Osteoblast (primary cell): Measurements from ENCODE around the gene HTR5A. TPM values are rescaled to one million over a fixed set of nuclear protein-coding genes. Genes with fewer than 3 reads are reported as not detected.

Source experiments
- DNase-seq: peaks from one replicate; pipeline ENCODE4 v3.0.0; 2011; ENCODE audit warnings: low spot score, mixed read lengths; ENCODE audit not compliant: insufficient read length; ENCODE audit errors: missing footprints
- H2AFZ ChIP-seq: 2 replicates; pipeline ENCODE4 v1.6.0; 2011; ENCODE audit warnings: mild to moderate bottlenecking, low read length
- H3K27ac ChIP-seq: 2 replicates; pipeline ENCODE4 v1.5.1; 2011; ENCODE audit warnings: mild to moderate bottlenecking, low read depth, low read length, moderate library complexity
- H3K27me3 ChIP-seq: 2 replicates; pipeline ENCODE4 v1.6.0; 2012; ENCODE audit warnings: mild to moderate bottlenecking, control low read depth, inconsistent platforms, low read length, moderate library complexity; ENCODE audit not compliant: insufficient read depth
- H3K36me3 ChIP-seq: 2 replicates; pipeline ENCODE4 v1.5.1; 2011; ENCODE audit warnings: mild to moderate bottlenecking, low read length, control low read depth, moderate library complexity; ENCODE audit not compliant: insufficient read depth
- H3K4me1 ChIP-seq: 2 replicates; pipeline ENCODE4 v1.5.1; 2011; ENCODE audit warnings: mild to moderate bottlenecking, low read length, control low read depth, moderate library complexity; ENCODE audit not compliant: insufficient read depth
- H3K4me2 ChIP-seq: 2 replicates; pipeline ENCODE4 v1.6.0; 2011; ENCODE audit warnings: mild to moderate bottlenecking, low read length; ENCODE audit not compliant: insufficient read depth
- H3K4me3 ChIP-seq: fragments of 200-600 bp; sonication (generic); 3 replicates; pipeline ENCODE4 v1.5.1; 2012; ENCODE audit warnings: mild to moderate bottlenecking, low read length, inconsistent platforms; ENCODE audit not compliant: insufficient read depth
- H3K79me2 ChIP-seq: 2 replicates; pipeline ENCODE4 v1.6.0; 2012; ENCODE audit warnings: mild to moderate bottlenecking, low read length, control low read depth, inconsistent platforms; ENCODE audit not compliant: insufficient read depth
- H3K9me3 ChIP-seq: 2 replicates; pipeline ENCODE4 v1.5.1; 2011; ENCODE audit warnings: low read depth, low read length, control low read depth
- H4K20me1 ChIP-seq: 2 replicates; pipeline ENCODE4 v1.6.0; 2012; ENCODE audit warnings: mild to moderate bottlenecking, low read length, control low read depth; ENCODE audit not compliant: insufficient read depth
- CTCF ChIP-seq: IDR thresholded peaks from 2 replicates; pipeline ENCODE4 v1.5.1; 2011; ENCODE audit warnings: mild to moderate bottlenecking, low read depth, low read length, moderate library complexity; ENCODE audit errors: extremely low read depth
- total RNA-seq: library from RNA; depleted of rRNA; stranded (reverse); fragments of >200 nt; gene quantifications from 2 replicates; pipeline ENCODE4 v1.2.3, GENCODE V29; 2012

The HTR5A gene
- total RNA-seq, 1 donor, result not detected

GRCh38 chr7:155129789-155130188 lies 59.7 kb downstream of the HTR5A start:
- no peaks in the 10 kb centered on the region for H3K4me1 ChIP-seq
- no peaks in the 10 kb centered on the region for H3K9me3 ChIP-seq
- no peak for TF ChIP-seq CTCF
- H2AFZ ChIP-seq, result no peak overlapping the region
- no peaks in the 10 kb centered on the region for H3K79me2 ChIP-seq
- no peak overlapping the region for H3K27ac ChIP-seq
- no peak for DNase-seq
- H3K27me3 ChIP-seq, result no peaks in the 10 kb centered on the region
- no peak overlapping the region for H3K4me2 ChIP-seq
- H3K36me3 ChIP-seq, result no peaks in the 10 kb centered on the region
- H3K4me3 ChIP-seq, result no peak overlapping the region
- no peaks in the 10 kb centered on the region for H4K20me1 ChIP-seq

DNA sequence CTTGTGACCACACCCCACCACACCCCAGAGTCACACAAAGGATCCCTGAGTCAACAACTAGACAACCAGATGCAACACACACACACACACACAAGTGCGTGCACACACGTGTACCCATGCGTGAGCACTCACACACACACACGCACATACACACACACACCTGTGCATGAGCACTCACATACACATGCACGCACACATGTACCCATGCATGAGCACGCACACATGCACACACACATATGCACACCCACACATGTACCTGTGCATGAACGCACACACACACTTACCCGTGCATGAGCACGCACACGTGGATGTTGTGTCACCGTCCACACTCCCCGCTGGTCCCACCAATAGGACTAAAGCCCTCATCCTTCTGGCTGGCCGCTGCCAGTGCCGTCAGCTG lies 60.4 kb downstream of the HTR5A start:
- no peaks in the 10 kb centered on the region for H3K79me2 ChIP-seq
- TF ChIP-seq CTCF, result no peak
- H4K20me1 ChIP-seq, result no peaks in the 10 kb centered on the region
- H3K9me3 ChIP-seq, result no peaks in the 10 kb centered on the region
- no peak overlapping the region for H3K27ac ChIP-seq
- H3K4me1 ChIP-seq, result no peaks in the 10 kb centered on the region
- no peaks in the 10 kb centered on the region for H3K36me3 ChIP-seq
- DNase-seq, result no peak
- H3K27me3 ChIP-seq, result no peaks in the 10 kb centered on the region
- H3K4me3 ChIP-seq, result no peak overlapping the region
- H3K4me2 ChIP-seq, result no peak overlapping the region
- H2AFZ ChIP-seq, result no peak overlapping the region

DNA sequence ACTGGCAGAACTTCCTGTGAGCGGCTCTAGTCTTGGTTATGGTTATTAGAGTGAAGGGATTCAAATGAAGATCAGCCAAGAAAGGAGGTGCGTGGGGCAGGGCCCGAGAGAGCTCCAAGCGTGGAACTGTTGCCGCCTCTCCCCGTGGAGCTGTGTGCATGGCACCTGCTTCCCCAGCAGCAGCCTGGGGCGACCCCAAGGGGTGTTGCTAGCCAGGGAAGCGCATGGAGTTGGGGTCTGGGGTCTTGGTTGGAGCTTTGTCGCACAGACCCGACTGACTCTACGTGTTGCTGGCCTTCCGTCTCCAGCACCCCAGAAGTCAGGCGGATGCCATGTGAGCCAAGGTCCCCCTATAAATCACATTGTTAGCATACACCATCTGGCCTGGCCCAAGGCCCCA lies 61.0 kb downstream of the HTR5A start:
- Histone ChIP-seq H3K36me3 (no peaks in the 10 kb centered on the region), H3K79me2 (no peaks in the 10 kb centered on the region), H3K27ac (no peak overlapping the region), H3K4me2 (no peak overlapping the region), H4K20me1 (no peaks in the 10 kb centered on the region), H3K4me1 (no peaks in the 10 kb centered on the region), H3K9me3 (no peaks in the 10 kb centered on the region), H3K27me3 (no peaks in the 10 kb centered on the region), H2AFZ (no peak overlapping the region), H3K4me3 (no peak overlapping the region)
- DNase-seq, result no peak
- TF ChIP-seq CTCF, result no peak

DNA sequence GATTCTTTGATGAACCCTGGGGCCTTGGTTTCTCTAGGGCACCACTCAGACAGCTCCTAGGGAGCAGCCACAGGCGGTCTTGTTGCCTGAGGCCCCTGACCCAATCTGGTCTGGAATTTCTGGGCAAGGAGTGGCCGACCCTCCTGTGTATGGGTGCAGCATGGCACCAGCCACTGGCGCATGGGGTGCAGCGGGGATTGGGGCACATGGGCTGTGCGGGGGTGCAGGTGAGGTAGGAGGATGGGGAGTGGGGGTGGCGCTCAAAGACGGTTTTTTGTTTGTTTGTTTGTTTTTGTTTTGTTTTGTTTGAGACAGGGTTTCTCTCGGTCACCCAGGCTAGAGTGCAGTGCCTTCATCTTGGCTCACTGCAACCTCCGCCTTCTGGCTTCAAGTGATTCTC lies 62.3 kb downstream of the HTR5A start:
- Histone ChIP-seq H2AFZ (no peak overlapping the region), H3K4me3 (no peak overlapping the region), H3K36me3 (no peaks in the 10 kb centered on the region), H4K20me1 (no peaks in the 10 kb centered on the region), H3K27me3 (no peaks in the 10 kb centered on the region), H3K9me3 (no peaks in the 10 kb centered on the region), H3K4me2 (no peak overlapping the region), H3K79me2 (no peaks in the 10 kb centered on the region), H3K27ac (no peak overlapping the region), H3K4me1 (no peaks in the 10 kb centered on the region)
- no peak for TF ChIP-seq CTCF
- DNase-seq, result no peak
